Activated effector memory CD4-positive, alpha-beta T cell treated with Interleukin-2 at 50 U/mL for 16 hours (primary cell): Measurements from ENCODE around the gene RAD51B.
"Not testable (repeated sequence)": the region's sequence is repeated elsewhere in the genome, so short reads cannot be mapped to it uniquely, and the experiment has no call there.

Source experiments
- DNase-seq: peaks from one replicate; pipeline ENCODE4 v3.0.0-alpha.2; 2020

RAD51B gene

DNA sequence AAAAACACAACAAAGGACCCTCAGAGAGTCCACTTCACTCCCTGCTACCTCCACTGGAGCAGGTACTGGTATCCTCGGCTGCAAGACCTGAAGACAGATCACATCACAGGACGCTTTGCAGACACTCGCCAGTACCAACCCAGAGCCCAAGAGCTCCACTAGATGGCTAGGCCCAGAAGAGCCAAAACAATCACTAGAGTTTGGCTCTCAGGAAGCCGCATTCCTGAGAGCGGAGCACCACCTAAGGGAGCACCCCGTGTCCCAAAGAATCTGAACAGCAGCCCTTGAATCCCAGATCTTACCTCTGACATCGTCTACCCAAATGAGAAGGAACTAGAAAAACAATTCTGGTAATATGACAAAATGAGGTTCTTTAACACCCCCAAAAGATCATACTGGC is 399.8 kb downstream of the RAD51B start:
- DNase-seq = no peak

DNA sequence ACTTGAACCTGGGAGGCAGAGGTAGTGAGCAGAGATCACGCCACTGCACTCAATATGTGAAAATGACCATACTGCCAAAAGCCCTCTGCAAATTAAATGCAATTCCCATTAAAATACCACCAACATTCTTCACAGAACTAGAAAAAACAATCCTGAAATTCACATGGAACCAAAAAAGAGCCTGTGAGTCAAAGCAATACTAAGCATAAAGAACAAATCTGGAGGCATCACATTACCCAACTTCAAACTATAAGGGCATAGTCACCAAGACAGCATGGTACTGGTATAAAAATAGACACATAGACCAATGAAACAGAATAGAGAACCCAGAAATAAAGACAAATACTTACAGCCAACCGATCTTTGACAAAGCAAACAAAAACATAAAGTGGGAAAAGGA is 401.5 kb downstream of the RAD51B start:
- DNase-seq = not testable (repeated sequence)

GRCh38 chr14:68222154-68222553 is 402.6 kb downstream of the RAD51B start:
- no peak for DNase-seq

DNA sequence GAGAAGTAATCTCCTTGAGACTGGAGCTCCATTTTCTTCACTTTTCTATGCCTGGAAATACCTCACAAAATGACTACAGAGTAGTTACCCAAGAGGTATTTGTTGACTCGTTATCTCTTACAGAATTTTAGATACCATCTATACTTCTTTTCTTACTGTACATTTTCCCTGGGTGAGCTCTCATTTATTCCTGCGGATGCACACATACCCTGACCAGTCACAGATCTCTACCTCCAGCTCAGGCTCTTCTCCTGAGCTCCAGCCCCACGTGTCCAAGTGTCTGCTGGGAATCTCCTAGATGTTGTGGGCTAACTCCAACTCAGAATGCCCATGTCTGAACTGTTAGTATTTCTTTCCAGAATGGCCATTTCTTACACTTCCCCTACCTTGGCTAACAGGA is 403.1 kb downstream of the RAD51B start:
- no peak for DNase-seq

DNA sequence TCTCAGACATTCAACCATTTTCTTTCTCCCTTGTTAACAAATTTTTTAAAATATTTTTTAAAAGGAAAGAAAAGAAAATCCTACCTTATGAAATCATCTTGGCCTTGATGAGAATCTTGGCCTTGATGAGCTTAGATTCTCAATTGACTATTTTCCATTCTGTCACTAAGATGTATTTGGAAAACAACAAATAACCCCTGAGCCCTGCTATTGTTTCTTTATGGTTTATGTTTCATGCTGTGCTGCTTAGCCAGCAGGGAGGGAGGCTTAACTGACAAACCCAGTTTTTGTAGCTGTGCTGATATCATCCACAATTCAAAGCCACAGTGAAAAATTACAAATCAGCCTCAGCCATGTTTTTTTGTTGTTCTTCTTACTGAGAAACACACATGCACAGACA is 404.1 kb downstream of the RAD51B start:
- DNase-seq = no peak

DNA sequence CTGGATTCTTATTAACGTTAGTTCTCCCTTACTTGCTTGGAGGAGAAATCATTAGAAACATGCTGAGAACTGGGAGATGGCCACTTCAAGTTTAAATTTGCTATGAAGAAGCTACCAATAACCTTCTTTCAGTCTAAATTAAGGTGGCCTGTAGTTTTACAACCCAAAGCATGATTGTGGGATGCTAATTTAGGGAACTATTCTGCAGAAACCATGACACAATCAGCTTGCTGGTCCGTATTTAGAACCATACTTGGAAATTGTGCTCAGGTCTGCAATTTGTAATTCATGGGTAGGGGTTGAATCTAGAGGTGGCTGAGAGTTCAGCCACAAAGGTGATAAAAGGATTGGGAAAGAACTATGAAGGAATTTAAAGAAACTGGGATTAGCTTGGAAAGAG is 405.7 kb downstream of the RAD51B start:
- DNase-seq = no peak

DNA sequence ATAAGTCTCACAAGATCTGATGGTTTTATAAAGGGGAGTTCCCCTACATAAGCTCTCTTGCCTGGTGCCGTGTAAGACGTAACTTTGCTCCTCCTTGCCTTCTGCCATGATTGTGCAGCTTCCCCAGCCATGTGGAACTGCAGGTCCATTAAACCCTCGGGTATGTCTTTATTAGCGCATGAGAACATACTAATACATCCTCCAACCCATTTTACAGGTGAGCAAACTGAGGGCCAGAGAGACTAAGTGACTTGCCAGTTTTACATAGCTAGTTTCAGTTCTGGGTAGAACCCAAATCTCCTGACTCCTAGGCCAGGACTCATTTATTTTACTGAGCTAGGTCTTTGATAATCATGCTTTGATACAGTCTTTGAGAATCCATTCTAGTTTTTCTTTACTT is 406.9 kb downstream of the RAD51B start:
- no peak for DNase-seq

- DNase-seq = no peak
Observed at GRCh38 chr14:68228656-68229055, 409.1 kb downstream of the RAD51B start.

GRCh38 chr14:68229423-68230100 is 410.0 kb downstream of the RAD51B start:
- no peak for DNase-seq

DNA sequence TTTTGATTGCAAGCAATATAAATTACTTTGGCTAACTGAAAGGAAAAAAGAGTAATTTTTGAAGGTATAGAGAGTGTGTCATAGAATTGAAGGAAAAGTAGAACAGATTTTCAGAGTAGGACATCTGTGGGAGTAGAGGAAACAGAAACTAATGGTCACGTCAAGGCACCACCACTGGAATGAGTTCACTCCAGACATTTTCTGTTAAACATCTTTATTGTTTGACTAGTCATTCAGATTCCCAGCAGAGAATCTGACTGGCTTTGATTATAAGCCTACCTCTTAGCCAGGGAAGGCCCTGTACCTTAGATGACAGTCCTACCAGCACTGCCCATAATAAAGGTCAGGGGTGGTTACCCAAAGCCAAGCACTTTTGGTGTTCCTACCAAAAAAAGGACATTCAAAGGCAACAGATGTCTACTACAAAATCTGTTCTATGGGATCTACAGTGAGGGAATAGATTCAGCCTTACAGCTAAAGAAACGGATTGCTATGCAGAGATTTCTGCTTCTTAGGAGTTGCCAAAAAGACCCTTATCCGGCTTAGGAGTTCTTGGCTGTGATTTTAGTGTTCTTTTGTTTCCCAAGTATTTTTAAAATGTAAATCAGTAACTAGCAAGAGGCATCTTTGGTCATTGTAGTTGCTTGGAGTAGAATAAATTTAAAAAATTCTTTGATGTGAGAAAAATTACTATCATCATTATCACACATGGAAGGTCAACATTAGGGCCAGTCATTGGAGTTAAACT is 410.8 kb downstream of the RAD51B start:
- DNase-seq = no peak

GRCh38 chr14:68230950-68231717 is 411.6 kb downstream of the RAD51B start:
- DNase-seq = no peak

DNA sequence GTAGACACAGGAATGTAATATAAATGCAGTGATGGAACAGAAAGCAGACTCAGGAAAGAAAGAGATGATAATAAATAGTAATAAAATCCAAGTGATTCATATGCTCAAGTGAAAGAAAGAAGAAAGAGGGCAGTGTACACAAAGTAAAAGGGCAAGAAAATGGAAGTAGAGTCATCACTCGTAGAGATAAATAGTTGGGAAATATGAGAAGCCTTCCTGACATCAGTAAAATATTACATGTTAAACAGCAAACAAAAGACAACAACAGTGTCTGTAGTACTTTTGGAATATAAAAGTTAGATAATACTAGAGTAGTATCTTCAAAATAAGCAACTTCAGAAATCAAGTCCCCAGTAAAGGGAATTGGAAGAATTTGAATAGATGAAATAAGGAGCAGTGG is 412.3 kb downstream of the RAD51B start:
- DNase-seq = no peak

GRCh38 chr14:68232300-68233055 is 412.9 kb downstream of the RAD51B start:
- no peak for DNase-seq

- DNase-seq = no peak
Observed at GRCh38 chr14:68233101-68233784, 413.7 kb downstream of the RAD51B start.

GRCh38 chr14:68234101-68234905 is 414.7 kb downstream of the RAD51B start:
- DNase-seq = no peak

GRCh38 chr14:68235011-68235410 is 415.4 kb downstream of the RAD51B start:
- no peak for DNase-seq

- DNase-seq = no peak
Observed at GRCh38 chr14:68236582-68237458, 417.2 kb downstream of the RAD51B start.

DNA sequence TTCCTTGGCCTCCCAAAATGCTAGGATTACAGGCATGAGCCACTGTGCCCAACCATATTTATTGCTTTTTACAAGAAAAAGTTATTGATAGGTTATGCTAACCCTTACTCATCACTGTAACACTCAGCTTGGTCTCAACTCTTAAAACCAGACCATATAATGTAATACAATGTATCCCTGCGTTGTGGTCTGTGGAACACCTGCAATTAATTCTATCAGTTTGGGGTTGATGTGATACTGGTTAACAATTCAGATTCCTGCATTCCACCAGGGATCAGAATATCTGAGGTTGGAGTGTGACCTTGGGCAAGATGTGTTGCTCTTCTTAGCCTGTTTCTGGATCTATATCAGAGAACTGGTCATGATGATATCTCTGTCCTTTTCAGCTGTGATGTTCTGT is 419.0 kb downstream of the RAD51B start:
- no peak for DNase-seq

- DNase-seq = no peak
Observed at GRCh38 chr14:68238976-68239375, 419.4 kb downstream of the RAD51B start.

- no peak for DNase-seq
Observed at GRCh38 chr14:68239988-68240771, 420.6 kb downstream of the RAD51B start.
